ENCODE results near the gene STEAP3. TPM values are rescaled to one million over a fixed set of nuclear protein-coding genes. Genes with fewer than 3 reads are reported as not detected.

STEAP3 gene
- total and polyA plus RNA-seq, 2 donors (not counting 1 experiment from before 2014, with no cell fraction given) = 13.7 to 28.4 TPM

DNA sequence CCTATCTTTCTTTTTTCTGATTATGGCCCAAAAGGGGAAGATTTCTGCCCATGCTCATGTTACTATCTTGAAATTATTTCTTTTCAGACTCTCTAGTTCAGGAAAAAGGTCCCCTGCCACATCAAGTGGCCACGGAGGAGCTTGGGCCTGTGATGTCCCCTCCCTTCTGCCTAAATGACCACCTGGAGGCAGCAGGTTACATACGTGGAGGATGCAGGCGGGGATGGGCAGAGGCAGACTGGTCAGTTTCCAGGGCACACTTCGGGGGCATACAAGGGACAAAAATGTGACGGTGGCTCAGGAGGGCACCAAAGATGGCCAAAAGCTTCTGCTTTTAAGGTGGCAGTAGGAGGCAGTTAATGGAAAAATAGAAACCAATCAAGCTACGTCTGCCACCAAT, 30.7 kb upstream of the STEAP3 start:
- Histone ChIP-seq H3K36me3 (ENCODE audit: control insufficient read depth, insufficient read depth, low read length) (no peaks in the 10 kb centered on the region), H3K27me3 (ENCODE audit: control insufficient read depth, insufficient read depth, low read length) (peaks cover 7% of the 10 kb centered on the region), H3K79me2 (ENCODE audit: control insufficient read depth, insufficient read depth, low read length) (no peaks in the 10 kb centered on the region), H3K27ac (ENCODE audit: insufficient read depth, low read length) (no peak overlapping the region), H3K4me3 (replicated peaks in 1 of 4; ENCODE audit: control extremely low read depth in 1 of 4, insufficient read depth in 1 of 4, low read depth in 3 of 4, low read length in 4 of 4) (no peak overlapping the region), H3K9me3 (ENCODE audit: control insufficient read depth, insufficient read depth, low read depth, low read length) (no peaks in the 10 kb centered on the region), H3K9ac (ENCODE audit: insufficient read depth, low read length) (no peak overlapping the region), H2AFZ (ENCODE audit: low read length) (no peak overlapping the region), H3K4me1 (ENCODE audit: control insufficient read depth, extremely low read depth, insufficient read depth, low read length) (no peaks in the 10 kb centered on the region), H4K20me1 (ENCODE audit: control insufficient read depth, extremely low read depth, insufficient read depth, low read length) (no peaks in the 10 kb centered on the region), H3K4me2 (ENCODE audit: extremely low read depth, insufficient read depth, low read length) (no peak overlapping the region)
- no peak for TF ChIP-seq EZH2 (IDR thresholded peaks at IDR 0.05; ENCODE audit: low read length, missing control alignments)
- TF ChIP-seq, protein P1, sequence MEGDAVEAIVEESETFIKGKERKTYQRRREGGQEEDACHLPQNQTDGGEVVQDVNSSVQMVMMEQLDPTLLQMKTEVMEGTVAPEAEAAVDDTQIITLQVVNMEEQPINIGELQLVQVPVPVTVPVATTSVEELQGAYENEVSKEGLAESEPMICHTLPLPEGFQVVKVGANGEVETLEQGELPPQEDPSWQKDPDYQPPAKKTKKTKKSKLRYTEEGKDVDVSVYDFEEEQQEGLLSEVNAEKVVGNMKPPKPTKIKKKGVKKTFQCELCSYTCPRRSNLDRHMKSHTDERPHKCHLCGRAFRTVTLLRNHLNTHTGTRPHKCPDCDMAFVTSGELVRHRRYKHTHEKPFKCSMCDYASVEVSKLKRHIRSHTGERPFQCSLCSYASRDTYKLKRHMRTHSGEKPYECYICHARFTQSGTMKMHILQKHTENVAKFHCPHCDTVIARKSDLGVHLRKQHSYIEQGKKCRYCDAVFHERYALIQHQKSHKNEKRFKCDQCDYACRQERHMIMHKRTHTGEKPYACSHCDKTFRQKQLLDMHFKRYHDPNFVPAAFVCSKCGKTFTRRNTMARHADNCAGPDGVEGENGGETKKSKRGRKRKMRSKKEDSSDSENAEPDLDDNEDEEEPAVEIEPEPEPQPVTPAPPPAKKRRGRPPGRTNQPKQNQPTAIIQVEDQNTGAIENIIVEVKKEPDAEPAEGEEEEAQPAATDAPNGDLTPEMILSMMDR (conservative IDR thresholded peaks at IDR 0.05 in 1 of 2, IDR thresholded peaks at IDR 0.05 in 1 of 2; ENCODE audit: low read depth in 1 of 2, low read length in 2 of 2) = no peak
- no peak for DNase-seq (ENCODE audit: low read depth in 2 of 2)

DNA sequence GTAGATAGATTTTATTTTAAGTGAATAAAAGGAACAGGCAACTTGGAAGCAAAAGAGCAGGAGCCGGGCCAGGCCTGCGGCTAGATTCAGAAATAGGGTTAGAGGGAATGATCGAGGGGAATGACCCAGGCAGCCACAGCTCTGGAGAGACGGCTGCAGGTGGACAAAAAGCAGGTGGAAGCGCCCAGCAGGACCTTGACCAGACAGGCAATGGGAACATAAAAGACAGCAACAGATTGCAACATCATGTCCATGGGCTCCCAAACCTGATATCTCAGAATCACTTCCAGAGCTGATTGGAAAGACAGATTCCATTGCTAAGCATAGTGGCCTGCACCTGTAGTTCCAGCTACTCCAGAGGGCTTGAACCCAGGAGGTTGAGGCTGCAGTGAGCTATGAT, 28.6 kb upstream of the STEAP3 start:
- no peak overlapping the region for H3K4me2 ChIP-seq (ENCODE audit: extremely low read depth, insufficient read depth, low read length)
- H3K36me3 ChIP-seq (ENCODE audit: control insufficient read depth, insufficient read depth, low read length) = no peaks in the 10 kb centered on the region
- no peaks in the 10 kb centered on the region for H3K9me3 ChIP-seq (ENCODE audit: control insufficient read depth, insufficient read depth, low read depth, low read length)
- no peak overlapping the region for H3K9ac ChIP-seq (ENCODE audit: insufficient read depth, low read length)
- H3K4me3 ChIP-seq (replicated peaks in 1 of 4; ENCODE audit: control extremely low read depth in 1 of 4, insufficient read depth in 1 of 4, low read depth in 3 of 4, low read length in 4 of 4) = no peak overlapping the region
- peaks cover 18% of the 10 kb centered on the region for H3K27me3 ChIP-seq (ENCODE audit: control insufficient read depth, insufficient read depth, low read length)
- H3K27ac ChIP-seq (ENCODE audit: insufficient read depth, low read length) = no peak overlapping the region
- no peaks in the 10 kb centered on the region for H3K79me2 ChIP-seq (ENCODE audit: control insufficient read depth, insufficient read depth, low read length)
- no peak for DNase-seq (ENCODE audit: low read depth in 2 of 2)
- H4K20me1 ChIP-seq (ENCODE audit: control insufficient read depth, extremely low read depth, insufficient read depth, low read length) = no peaks in the 10 kb centered on the region
- TF ChIP-seq, protein P1 (conservative IDR thresholded peaks at IDR 0.05 in 1 of 2, IDR thresholded peaks at IDR 0.05 in 1 of 2; ENCODE audit: low read depth in 1 of 2, low read length in 2 of 2) = no peak
- no peak for TF ChIP-seq EZH2 (IDR thresholded peaks at IDR 0.05; ENCODE audit: low read length, missing control alignments)
- no peak overlapping the region for H2AFZ ChIP-seq (ENCODE audit: low read length)
- no peaks in the 10 kb centered on the region for H3K4me1 ChIP-seq (ENCODE audit: control insufficient read depth, extremely low read depth, insufficient read depth, low read length)

GRCh38 chr2:119195887-119196286, 27.7 kb upstream of the STEAP3 start:
- H3K79me2 ChIP-seq (ENCODE audit: control insufficient read depth, insufficient read depth, low read length) = no peaks in the 10 kb centered on the region
- H3K27me3 ChIP-seq (ENCODE audit: control insufficient read depth, insufficient read depth, low read length) = peaks cover 21% of the 10 kb centered on the region
- H3K4me3 ChIP-seq (replicated peaks in 1 of 4; ENCODE audit: control extremely low read depth in 1 of 4, insufficient read depth in 1 of 4, low read depth in 3 of 4, low read length in 4 of 4) = no peak overlapping the region
- H2AFZ ChIP-seq (ENCODE audit: low read length) = no peak overlapping the region
- H3K4me1 ChIP-seq (ENCODE audit: control insufficient read depth, extremely low read depth, insufficient read depth, low read length) = no peaks in the 10 kb centered on the region
- H3K9ac ChIP-seq (ENCODE audit: insufficient read depth, low read length) = no peak overlapping the region
- TF ChIP-seq EZH2 (IDR thresholded peaks at IDR 0.05; ENCODE audit: low read length, missing control alignments) = no peak
- TF ChIP-seq, protein P1 (conservative IDR thresholded peaks at IDR 0.05 in 1 of 2, IDR thresholded peaks at IDR 0.05 in 1 of 2; ENCODE audit: low read depth in 1 of 2, low read length in 2 of 2) = no peak
- no peak overlapping the region for H3K27ac ChIP-seq (ENCODE audit: insufficient read depth, low read length)
- H4K20me1 ChIP-seq (ENCODE audit: control insufficient read depth, extremely low read depth, insufficient read depth, low read length) = no peaks in the 10 kb centered on the region
- H3K9me3 ChIP-seq (ENCODE audit: control insufficient read depth, insufficient read depth, low read depth, low read length) = no peaks in the 10 kb centered on the region
- no peaks in the 10 kb centered on the region for H3K36me3 ChIP-seq (ENCODE audit: control insufficient read depth, insufficient read depth, low read length)
- DNase-seq (ENCODE audit: low read depth in 2 of 2) = no peak
- no peak overlapping the region for H3K4me2 ChIP-seq (ENCODE audit: extremely low read depth, insufficient read depth, low read length)

All from fibroblast of lung (primary cell).